Loucy (cell line): ENCODE measurements around the gene SLC11A2.
A peak's percentile ranks its signal among the peaks of the same experiment; 100 is the strongest.

ENCODE experiments used
- H2AFZ ChIP-seq: fragments of 200-600 bp; sonication (generic); 2 replicates; pipeline ENCODE4 v1.6.0; 2016; ENCODE audit warnings: antibody characterized with exemption, mild to moderate bottlenecking, low read length, moderate library complexity
- H3F3A ChIP-seq: fragments of 200-600 bp; 2 replicates; pipeline ENCODE4 v1.6.0; 2016; ENCODE audit warnings: antibody characterized with exemption, low read depth, mild to moderate bottlenecking
- H3K27me3 ChIP-seq: fragments of 200-600 bp; sonication (generic); 2 replicates; pipeline ENCODE4 v1.6.1; 2014; ENCODE audit warnings: low read length, mild to moderate bottlenecking; ENCODE audit not compliant: insufficient read depth, poor library complexity, severe bottlenecking
- H3K36me3 ChIP-seq: fragments of 200-600 bp; sonication (generic); 2 replicates; pipeline ENCODE4 v1.6.1; 2016; ENCODE audit warnings: low read length; ENCODE audit not compliant: insufficient read depth
- H3K4me1 ChIP-seq: fragments of 200-600 bp; sonication (generic); 2 replicates; pipeline ENCODE4 v1.5.1; 2014; ENCODE audit warnings: low read length, mild to moderate bottlenecking; ENCODE audit not compliant: insufficient read depth, poor library complexity, severe bottlenecking
- H3K4me2 ChIP-seq: fragments of 200-600 bp; sonication (generic); 2 replicates; pipeline ENCODE4 v1.6.0; 2014; ENCODE audit warnings: antibody characterized with exemption, low read length, low read depth, mild to moderate bottlenecking; ENCODE audit not compliant: poor library complexity, severe bottlenecking
- H3K4me3 ChIP-seq: fragments of 200-600 bp; sonication (generic); 2 replicates; pipeline ENCODE4 v1.5.1; 2014; ENCODE audit warnings: low read length, mild to moderate bottlenecking, mixed read lengths; ENCODE audit not compliant: poor library complexity, severe bottlenecking
- H3K79me2 ChIP-seq: fragments of 200-600 bp; sonication (generic); 2 replicates; pipeline ENCODE4 v1.6.1; 2014; ENCODE audit warnings: low read length; ENCODE audit not compliant: insufficient read depth
- H3K9ac ChIP-seq: fragments of 200-600 bp; sonication (generic); 2 replicates; pipeline ENCODE4 v1.6.0; 2014; ENCODE audit warnings: mild to moderate bottlenecking, low read depth, low read length, moderate library complexity; ENCODE audit not compliant: poor library complexity, severe bottlenecking
- H3K9me2 ChIP-seq: fragments of 200-600 bp; sonication (generic); replicated peaks from 2 replicates; pipeline ENCODE4 v1.6.1; 2016; ENCODE audit warnings: low read depth, low read length, mixed read lengths
- H3K9me3 ChIP-seq: fragments of 200-600 bp; sonication (generic); 2 replicates; pipeline ENCODE4 v1.6.1; 2014; ENCODE audit warnings: mild to moderate bottlenecking, antibody characterized with exemption, low read length, low read depth; ENCODE audit not compliant: insufficient read depth
- H4K20me1 ChIP-seq: fragments of 200-600 bp; sonication (generic); 2 replicates; pipeline ENCODE4 v1.6.0; 2014; ENCODE audit warnings: antibody characterized with exemption, low read length, mild to moderate bottlenecking; ENCODE audit not compliant: insufficient read depth, poor library complexity, severe bottlenecking
- CTCF ChIP-seq: fragments of 200-600 bp; sonication (generic); conservative IDR thresholded peaks from 2 replicates; pipeline ENCODE4 v1.5.1; 2014; ENCODE audit warnings: mild to moderate bottlenecking, antibody characterized with exemption, low read length
- EZH2phosphoT487 ChIP-seq: fragments of 200-600 bp; IDR thresholded peaks from 2 replicates; pipeline ENCODE4 v1.6.1; 2018; ENCODE audit warnings: antibody characterized with exemption, mild to moderate bottlenecking, moderate library complexity, borderline replicate concordance

The SLC11A2 gene

GRCh38 chr12:51025836-51026638 lies at the start of gene SLC11A2:
Gene SLC11A2 (minus strand): TSS chr12:51026384. CDS start chr12:51010728, 15,656 bp downstream.
- TF ChIP-seq EZH2phosphoT487 (no peak), CTCF (no peak)
- Histone ChIP-seq H4K20me1 (peaks cover 15% of the 10 kb centered on the region), H3K4me1 (peaks cover 46% of the 10 kb centered on the region), H3K9ac (peak within 1 kb of the TSS; percentile 93), H3K79me2 (peaks cover 52% of the 10 kb centered on the region), H3F3A (no peaks in the 10 kb centered on the region), H2AFZ (peak within 1 kb of the TSS; percentile 89), H3K27me3 (no peaks in the 10 kb centered on the region), H3K4me2 (peak within 1 kb of the TSS; percentile 97), H3K36me3 (no peaks in the 10 kb centered on the region), H3K9me2 (no peaks in the 10 kb centered on the region), H3K9me3 (no peaks in the 10 kb centered on the region), H3K4me3 (peak within 1 kb of the TSS; percentile 93)

GRCh38 chr12:51075390-51075789 lies 49.2 kb upstream of the SLC11A2 start:
- H3K9me3 ChIP-seq, result no peaks in the 10 kb centered on the region
- H3K4me2 ChIP-seq, result peak overlapping the region; percentile 65
- peaks cover 47% of the 10 kb centered on the region for H3K79me2 ChIP-seq
- peak overlapping the region; percentile 37 for H3K4me3 ChIP-seq
- peaks cover 32% of the 10 kb centered on the region for H3K4me1 ChIP-seq
- H3K27me3 ChIP-seq, result no peaks in the 10 kb centered on the region
- H3K9ac ChIP-seq, result no peak overlapping the region
- H3F3A ChIP-seq, result peaks cover 4% of the 10 kb centered on the region; the same call in 1 of the 2 replicates
- no peak for TF ChIP-seq EZH2phosphoT487
- no peak for TF ChIP-seq CTCF
- H4K20me1 ChIP-seq, result peaks cover 10% of the 10 kb centered on the region
- no peaks in the 10 kb centered on the region for H3K9me2 ChIP-seq
- H2AFZ ChIP-seq, result no peak overlapping the region
- peaks cover 36% of the 10 kb centered on the region for H3K36me3 ChIP-seq

GRCh38 chr12:51071663-51072062 lies 45.5 kb upstream of the SLC11A2 start:
- Histone ChIP-seq H3K27me3 (no peaks in the 10 kb centered on the region), H3K4me2 (no peak overlapping the region), H3F3A (no peaks in the 10 kb centered on the region), H3K9me2 (no peaks in the 10 kb centered on the region), H3K9ac (no peak overlapping the region), H3K79me2 (peaks cover 23% of the 10 kb centered on the region), H3K4me3 (no peak overlapping the region), H3K9me3 (no peaks in the 10 kb centered on the region), H2AFZ (no peak overlapping the region), H3K36me3 (peaks cover 65% of the 10 kb centered on the region), H4K20me1 (peaks cover 6% of the 10 kb centered on the region), H3K4me1 (peaks cover 12% of the 10 kb centered on the region)
- TF ChIP-seq CTCF (no peak), EZH2phosphoT487 (no peak)
